Naive thymus-derived CD4-positive, alpha-beta T cell (primary cell): ENCODE measurements around the gene AZU1. TPM values are rescaled to one million over a fixed set of nuclear protein-coding genes. Genes with fewer than 3 reads are reported as not detected.
A peak's percentile ranks its signal among the peaks of the same experiment; 100 is the strongest.

ENCODE experiments used
- ATAC-seq: fragments of 150-1000 bp; cut with Tn5 transposase; 2 replicates; pipeline ENCODE4 v1.10.0; 2021; ENCODE audit warnings: mild to moderate bottlenecking, moderate library complexity
- CTCF ChIA-PET: fragments of 350-600 bp; sonication (Branson Sonifier 250); formaldehyde crosslinking; loops from one replicate; lab custom pipeline; 2021; ENCODE audit warnings: antibody characterized with exemption; lab: Charles Lee
- POLR2A ChIA-PET: fragments of 350-600 bp; sonication (Branson Sonifier 250); formaldehyde crosslinking; loops from one replicate; lab custom pipeline; 2021; ENCODE audit warnings: antibody characterized with exemption, inconsistent platforms; lab: Charles Lee
- DNase-seq, 9 donors: peaks; one replicate each; pipeline versions ENCODE4 v3.0.0 to v3.0.0-alpha.2; 2020 to 2022; ENCODE audit warnings: mixed read lengths in 1 of 9
- H3K27ac ChIP-seq: one replicate; pipeline ENCODE4 v1.7.0; 2013; ENCODE audit warnings: mild to moderate bottlenecking, low read depth, low read length, moderate library complexity
- H3K27me3 ChIP-seq, 2 donors: one replicate each; pipeline ENCODE4 v1.7.0; 2013; ENCODE audit warnings: low read length in 2 of 2, mild to moderate bottlenecking in 2 of 2, moderate library complexity in 2 of 2; ENCODE audit not compliant: control insufficient read depth in 2 of 2, insufficient read depth in 2 of 2
- H3K36me3 ChIP-seq, 3 experiments: 1 replicate in 2 of 3; 2 replicates in 1 of 3; pipeline ENCODE4 v1.7.0; 2013; ENCODE audit warnings: low read length in 3 of 3, mild to moderate bottlenecking in 3 of 3, moderate library complexity in 1 of 3; ENCODE audit not compliant: insufficient read depth in 3 of 3, control insufficient read depth in 2 of 3
- H3K4me1 ChIP-seq, 2 donors: one replicate each; pipeline ENCODE4 v1.7.0; 2013; ENCODE audit warnings: low read length in 2 of 2, mild to moderate bottlenecking in 2 of 2, moderate library complexity in 1 of 2; ENCODE audit not compliant: control insufficient read depth in 2 of 2, insufficient read depth in 2 of 2
- H3K4me3 ChIP-seq: 2 replicates; pipeline ENCODE4 v1.7.0; 2013; ENCODE audit warnings: mild to moderate bottlenecking, low read length
- H3K9me3 ChIP-seq, 3 experiments: 1 replicate in 2 of 3; 2 replicates in 1 of 3; pipeline ENCODE4 v1.7.0; 2013; ENCODE audit warnings: low read length in 3 of 3; ENCODE audit not compliant: control insufficient read depth in 2 of 3
- H3K27ac Mint-ChIP-seq, 9 donors: one replicate each; pipeline ENCODE4 v1.8.0; 2020 to 2022; ENCODE audit warnings: mixed read lengths in 9 of 9, mild to moderate bottlenecking in 8 of 9, moderate library complexity in 5 of 9, inconsistent platforms in 2 of 9
- H3K27me3 Mint-ChIP-seq, 5 donors: one replicate each; pipeline ENCODE4 v1.8.0; 2021 to 2022; ENCODE audit warnings: mixed read lengths in 5 of 5, mild to moderate bottlenecking in 1 of 5
- H3K36me3 Mint-ChIP-seq, 5 donors: one replicate each; pipeline ENCODE4 v1.8.0; 2020 to 2022; ENCODE audit warnings: mixed read lengths in 5 of 5, mild to moderate bottlenecking in 3 of 5, inconsistent platforms in 1 of 5
- H3K4me1 Mint-ChIP-seq, 7 donors: one replicate each; pipeline ENCODE4 v1.8.0; 2020 to 2022; ENCODE audit warnings: mixed read lengths in 7 of 7, mild to moderate bottlenecking in 3 of 7, inconsistent platforms in 1 of 7
- H3K4me3 Mint-ChIP-seq, 10 donors: one replicate each; pipeline ENCODE4 v1.8.0; 2020 to 2022; ENCODE audit warnings: mild to moderate bottlenecking in 10 of 10, mixed read lengths in 10 of 10, moderate library complexity in 6 of 10, inconsistent platforms in 2 of 10
- H3K9me3 Mint-ChIP-seq, 11 donors: one replicate each; pipeline ENCODE4 v1.8.0; 2020 to 2022; ENCODE audit warnings: mixed read lengths in 11 of 11, mild to moderate bottlenecking in 4 of 11, inconsistent platforms in 1 of 11, moderate library complexity in 1 of 11
- intact Hi-C, 2 donors: fragments of 100-400 bp; cut with micrococcal nuclease; formaldehyde crosslinking; loops; one replicate each; pipeline ENCODE4 v1.15.1; 2023
- polyA plus RNA-seq, 2 donors: library from polyadenylated mRNA; unstranded; fragments of 300-500 nt; fragmentation: Illumina TruSeq; gene quantifications; one replicate each; pipeline ENCODE4 v1.2.3, GENCODE V29; 2021
- total RNA-seq, 6 experiments: library from RNA in 5 of 6; stranded (reverse) in 5 of 6; gene quantifications; 1 replicate in 5 of 6; 2 replicates in 1 of 6; pipeline ENCODE4 v1.2.3 and lab custom pipeline; 2021 to 2026

Gene AZU1
- total and polyA plus RNA-seq, 7 experiments from 2014 or later, result 0.64 to 4.1 TPM; not detected in 5

DNA sequence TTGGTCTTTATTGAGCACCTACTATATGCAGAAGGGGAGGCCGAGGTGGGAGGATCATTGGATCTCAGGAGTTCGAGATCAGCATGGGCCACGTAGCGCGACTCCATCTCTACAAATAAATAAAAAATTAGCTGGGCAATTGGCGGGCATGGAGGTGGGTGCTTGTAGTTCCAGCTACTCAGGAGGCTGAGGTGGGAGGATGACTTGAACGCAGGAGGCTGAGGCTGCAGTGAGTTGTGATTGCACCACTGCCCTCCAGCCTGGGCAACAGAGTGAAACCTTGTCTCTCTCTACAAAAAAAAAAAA, 35.6 kb downstream of the AZU1 start:
- Histone ChIP-seq H3K27ac (no peak overlapping the region), H3K4me1 (peaks cover 14 to 23% of the 10 kb centered on the region in 2 donors), H3K4me3 (peak overlapping the region; percentile 36), H3K36me3 (peaks cover 0 to 11% (median 0%) of the 10 kb centered on the region in 3 experiments), H3K27me3 (no peaks in the 10 kb centered on the region), H3K9me3 (no peaks in the 10 kb centered on the region)
- H3K36me3 Mint-ChIP-seq, result peaks cover 3 to 5% (median 4%) of the 10 kb centered on the region in 5 donors
- H3K27me3 Mint-ChIP-seq, result peaks cover 0 to 13% (median 0%) of the 10 kb centered on the region in 5 donors
- ChIA-PET CTCF (interaction anchor here (0.6 to 2.9 kb wide), 25 partner anchors 11 to 344 kb away, joined by 3 to 26 read pairs (median 5); partner anchors contain the start of genes KISS1R, MED16, R3HDM4 and RNF126), POLR2A (interaction anchor here (0.5 to 5.8 kb wide), 15 partner anchors 8 to 378 kb away, joined by 3 to 82 read pairs (median 5); partner anchors contain the start of genes ABCA7, KISS1R, MED16 and RNU6-9)
- peaks cover 0 to 2% (median 0%) of the 10 kb centered on the region in 11 donors for H3K9me3 Mint-ChIP-seq
- peaks cover 0 to 23% (median 17%) of the 10 kb centered on the region in 7 donors for H3K4me1 Mint-ChIP-seq
- peak in 1 of 9 donors; percentile 16 for DNase-seq
- intact Hi-C loops, result loop anchor here (1.0 to 10.0 kb wide), 8 partner anchors 46 to 382 kb away; partner anchors contain the start of genes ARHGAP45 (in 1 of the 2), ATP5F1D (in 1 of the 2), MIDN (in 1 of the 2) and PTBP1 (in 1 of the 2)
- no peak for ATAC-seq
- peak overlapping the region in 7 of 9 donors; percentile 45 to 91 (median 82) for H3K27ac Mint-ChIP-seq
- H3K4me3 Mint-ChIP-seq, result peak overlapping the region; percentile 73 to 82 (median 78)

DNA sequence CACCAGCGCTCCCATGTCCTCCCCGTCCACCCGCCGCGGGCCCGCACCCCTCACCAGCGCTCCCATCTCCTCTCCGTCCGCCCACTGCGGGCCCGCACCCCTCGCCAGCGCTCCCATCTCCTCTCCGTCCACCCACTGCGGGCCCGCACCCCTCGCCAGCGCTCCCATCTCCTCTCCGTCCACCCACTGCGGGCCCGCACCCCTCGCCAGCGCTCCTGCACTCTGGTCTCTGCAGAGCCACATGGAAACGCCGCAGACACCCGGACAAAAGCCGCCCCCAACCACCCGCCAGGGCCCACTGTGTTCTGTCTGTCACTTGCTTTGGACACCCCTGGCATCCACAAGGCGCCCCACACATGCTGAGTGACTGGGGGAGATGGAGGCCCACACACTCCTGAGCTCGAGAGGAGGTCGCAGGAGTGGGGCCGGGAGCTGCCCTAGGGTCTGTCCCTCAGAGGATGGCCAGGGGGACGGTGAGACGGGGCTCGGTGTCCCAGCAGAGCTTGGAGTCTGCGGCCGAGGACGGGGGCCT, 39.2 kb downstream of the AZU1 start:
- no peak for ATAC-seq
- POLR2A ChIA-PET, result interaction anchor here (0.6 to 5.8 kb wide), 2 partner anchors 51 to 118 kb away, joined by 3 to 82 read pairs; partner anchors contain the start of gene KISS1R
- Histone ChIP-seq H3K27ac (no peak overlapping the region), H3K9me3 (no peaks in the 10 kb centered on the region), H3K36me3 (peaks cover 0 to 41% (median 0%) of the 10 kb centered on the region in 3 experiments), H3K4me1 (peaks cover 12 to 20% of the 10 kb centered on the region in 2 donors), H3K4me3 (no peak overlapping the region), H3K27me3 (no peaks in the 10 kb centered on the region)
- no peak overlapping the region for H3K4me3 Mint-ChIP-seq
- no peak for DNase-seq
- peaks cover 3 to 15% (median 7%) of the 10 kb centered on the region in 5 donors for H3K36me3 Mint-ChIP-seq
- peaks cover 0 to 2% (median 0%) of the 10 kb centered on the region in 5 donors for H3K27me3 Mint-ChIP-seq
- CTCF ChIA-PET, result interaction anchor here (0.7 to 1.0 kb wide), 2 partner anchors 54 to 152 kb away, joined by 4 read pairs; no protein-coding TSS in a partner anchor
- H3K4me1 Mint-ChIP-seq, result peaks cover 0 to 36% (median 18%) of the 10 kb centered on the region in 7 donors
- H3K27ac Mint-ChIP-seq, result no peak overlapping the region
- H3K9me3 Mint-ChIP-seq, result peaks cover 0 to 6% (median 0%) of the 10 kb centered on the region in 11 donors
- intact Hi-C loops, result loop anchor here in 1 of 2 donors (10.0 kb wide), 1 partner anchor 378 kb away; the partner anchor contains the start of genes ATP5F1D and MIDN

DNA sequence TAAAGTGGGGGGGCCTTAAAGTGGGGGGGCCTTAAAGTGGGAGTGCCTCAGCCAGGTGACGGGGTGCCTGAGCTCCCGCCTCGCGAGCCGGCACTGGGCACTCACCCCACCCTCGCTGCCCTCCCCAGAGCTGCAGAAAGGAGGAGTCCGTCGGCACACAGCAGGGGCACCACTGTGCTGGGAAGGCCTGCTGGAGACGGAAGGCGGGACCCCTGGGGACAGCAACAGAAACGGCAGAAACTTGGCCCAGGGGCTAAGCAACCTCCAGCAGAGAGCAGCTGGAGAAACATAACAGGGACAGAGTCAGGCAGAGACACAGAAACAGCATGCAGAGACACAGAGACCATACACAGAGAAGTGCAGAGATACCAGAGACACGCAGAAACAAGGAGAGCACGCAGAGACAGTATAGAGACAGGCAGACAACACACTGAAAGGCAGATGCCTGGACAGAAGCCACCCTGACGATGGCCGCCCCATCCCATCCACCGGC, 39.7 kb downstream of the AZU1 start:
- Histone ChIP-seq H3K4me3 (no peak overlapping the region), H3K4me1 (peaks cover 17 to 25% of the 10 kb centered on the region in 2 donors), H3K9me3 (no peaks in the 10 kb centered on the region), H3K27ac (no peak overlapping the region), H3K27me3 (no peaks in the 10 kb centered on the region), H3K36me3 (peaks cover 0 to 41% (median 0%) of the 10 kb centered on the region in 3 experiments)
- ChIA-PET POLR2A (interaction anchor here (0.6 to 5.8 kb wide), 2 partner anchors 50 to 117 kb away, joined by 3 to 82 read pairs; partner anchors contain the start of gene KISS1R), CTCF (interaction anchor here (1.0 kb wide), 1 partner anchor 53 kb away, joined by 4 read pairs; no protein-coding TSS in a partner anchor)
- Mint-ChIP-seq H3K4me1 (peaks cover 0 to 39% (median 18%) of the 10 kb centered on the region in 7 donors), H3K9me3 (peaks cover 0 to 8% (median 0%) of the 10 kb centered on the region in 11 donors), H3K36me3 (peaks cover 3 to 15% (median 7%) of the 10 kb centered on the region in 5 donors), H3K27me3 (peaks cover 0 to 2% (median 0%) of the 10 kb centered on the region in 5 donors), H3K27ac (peak overlapping the region in 5 of 9 donors; percentile 19 to 74 (median 63)), H3K4me3 (no peak overlapping the region)
- intact Hi-C loops, result loop anchor here in 1 of 2 donors (10.0 kb wide), 1 partner anchor 377 kb away; the partner anchor contains the start of genes ATP5F1D and MIDN
- DNase-seq, result no peak
- ATAC-seq, result no peak

DNA sequence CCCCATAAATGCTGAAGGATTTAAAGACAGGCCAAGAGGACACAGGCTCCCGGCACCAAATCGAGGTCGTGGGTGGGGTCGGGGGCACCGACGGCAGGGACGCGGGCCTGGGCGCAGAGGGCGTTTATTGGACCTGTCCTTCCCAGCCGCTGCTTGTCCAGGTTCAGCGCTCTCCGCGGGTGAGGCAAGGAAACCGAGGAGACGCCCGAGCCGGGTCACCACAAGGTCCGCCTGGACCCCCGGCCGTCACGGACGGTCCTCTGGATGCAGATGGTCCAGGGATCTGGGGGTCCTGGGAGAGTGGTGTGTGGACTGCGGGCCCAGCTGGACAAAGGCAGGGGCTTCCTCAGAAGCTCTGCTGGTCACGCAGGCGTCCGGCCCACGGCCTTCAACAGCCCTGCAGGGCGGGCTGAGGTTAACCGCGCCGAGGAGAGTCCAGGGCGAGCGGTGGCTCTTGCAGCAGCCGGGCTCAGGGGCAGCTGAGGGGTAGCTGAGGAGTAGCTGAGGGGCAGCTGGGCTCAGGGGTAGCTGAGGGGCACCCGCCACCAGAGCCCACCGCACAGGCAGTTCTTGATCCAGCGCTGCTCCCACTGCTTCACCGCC, 40.3 kb downstream of the AZU1 start:
- peak overlapping the region in 2 of 9 donors; percentile 63 to 74 for H3K27ac Mint-ChIP-seq

DNA sequence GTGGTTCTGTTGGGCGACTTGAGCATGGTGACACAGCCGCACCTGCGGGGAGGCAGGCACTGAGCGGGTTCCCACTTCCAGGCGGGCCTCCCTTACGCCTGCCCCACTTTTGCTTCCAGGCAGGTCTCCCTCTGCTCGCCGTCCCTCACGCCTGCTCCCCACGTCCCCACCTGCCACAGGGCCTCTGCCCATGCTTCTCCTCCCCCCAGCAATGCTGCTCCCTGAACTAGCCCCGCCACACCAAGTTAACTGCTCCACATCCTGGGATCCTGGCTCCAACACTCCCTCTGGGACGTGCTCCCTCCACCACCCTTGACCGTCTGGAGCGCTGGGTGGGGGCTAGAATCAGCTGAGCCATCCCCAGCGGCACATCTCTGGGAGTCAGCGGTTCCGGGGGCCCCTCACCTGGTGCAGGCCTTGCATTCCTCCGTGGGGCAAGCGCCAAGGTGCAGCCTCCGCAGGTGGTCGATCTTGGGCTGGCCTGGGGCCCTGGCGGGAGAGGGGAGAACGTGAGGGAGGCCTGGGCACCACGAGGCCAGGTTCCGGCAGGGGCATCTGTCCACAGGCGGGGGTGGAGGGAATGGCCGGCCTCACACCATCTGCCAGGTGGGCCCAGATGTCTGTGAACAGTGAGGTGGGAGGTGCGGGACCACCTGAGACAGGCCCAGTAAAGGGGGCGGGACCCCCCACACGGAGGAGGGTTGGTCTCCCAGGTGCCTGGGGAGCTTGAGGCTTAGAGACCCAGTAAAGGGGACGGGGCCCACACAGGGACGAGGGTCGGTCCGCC, 41.0 kb downstream of the AZU1 start:
- CTCF ChIA-PET, result interaction anchor here (0.7 kb wide), 1 partner anchor 260 kb away, joined by 4 read pairs; no protein-coding TSS in a partner anchor
- POLR2A ChIA-PET, result no interaction called here
- intact Hi-C loops, result loop anchor here in 1 of 2 donors (10.0 kb wide), 1 partner anchor 376 kb away; the partner anchor contains the start of genes ATP5F1D and MIDN
- H3K36me3 ChIP-seq, result peaks cover 0 to 41% (median 0%) of the 10 kb centered on the region in 3 experiments
- H3K4me3 ChIP-seq, result no peak overlapping the region
- Mint-ChIP-seq H3K36me3 (peaks cover 3 to 15% (median 7%) of the 10 kb centered on the region in 5 donors), H3K9me3 (peaks cover 0 to 8% (median 0%) of the 10 kb centered on the region in 11 donors), H3K4me1 (peaks cover 0 to 33% (median 17%) of the 10 kb centered on the region in 7 donors), H3K27ac (peak overlapping the region in 1 of 9 donors; percentile 25), H3K4me3 (no peak overlapping the region), H3K27me3 (peaks cover 0 to 2% (median 0%) of the 10 kb centered on the region in 5 donors)
- ATAC-seq (no peak), DNase-seq (no peak)
- no peak overlapping the region for H3K27ac ChIP-seq
- H3K27me3 ChIP-seq, result no peaks in the 10 kb centered on the region
- H3K4me1 ChIP-seq, result peaks cover 11 to 18% of the 10 kb centered on the region in 2 donors
- H3K9me3 ChIP-seq, result no peaks in the 10 kb centered on the region

More for the DNA sequence above, 40.3 kb downstream of the AZU1 start:
- Mint-ChIP-seq H3K9me3 (peaks cover 0 to 8% (median 0%) of the 10 kb centered on the region in 11 donors), H3K4me1 (peaks cover 0 to 38% (median 17%) of the 10 kb centered on the region in 7 donors), H3K36me3 (peaks cover 3 to 15% (median 7%) of the 10 kb centered on the region in 5 donors), H3K4me3 (no peak overlapping the region), H3K27me3 (peaks cover 0 to 2% (median 0%) of the 10 kb centered on the region in 5 donors)
- Histone ChIP-seq H3K27me3 (no peaks in the 10 kb centered on the region), H3K9me3 (no peaks in the 10 kb centered on the region), H3K27ac (no peak overlapping the region), H3K4me1 (peaks cover 15 to 20% of the 10 kb centered on the region in 2 donors), H3K36me3 (peaks cover 0 to 41% (median 0%) of the 10 kb centered on the region in 3 experiments), H3K4me3 (no peak overlapping the region)
- no peak for DNase-seq
- ChIA-PET POLR2A (interaction anchor here (5.8 kb wide), 1 partner anchor 50 kb away, joined by 82 read pairs; the partner anchor contains the start of gene KISS1R), CTCF (no interaction called here)
- no peak for ATAC-seq
- intact Hi-C loops, result loop anchor here in 1 of 2 donors (10.0 kb wide), 1 partner anchor 377 kb away; the partner anchor contains the start of genes ATP5F1D and MIDN
